Choroid plexus epithelial cell (primary cell): ENCODE results near the gene INAFM1.

Source experiments
- DNase-seq: peaks from one replicate; pipeline ENCODE4 v3.0.0-alpha.2; 2010; ENCODE audit warnings: low read depth
- H3K4me3 ChIP-seq: 2 replicates; pipeline ENCODE4 v1.5.1; 2011; ENCODE audit warnings: low read depth, mild to moderate bottlenecking, control low read depth, low read length, moderate library complexity
- TF ChIP-seq, protein P1 (sequence below): conservative IDR thresholded peaks from 2 replicates; pipeline ENCODE4 v1.5.1; 2011; ENCODE audit warnings: low read depth, mild to moderate bottlenecking, control low read depth, inconsistent platforms, low read length, moderate library complexity

INAFM1 gene

DNA sequence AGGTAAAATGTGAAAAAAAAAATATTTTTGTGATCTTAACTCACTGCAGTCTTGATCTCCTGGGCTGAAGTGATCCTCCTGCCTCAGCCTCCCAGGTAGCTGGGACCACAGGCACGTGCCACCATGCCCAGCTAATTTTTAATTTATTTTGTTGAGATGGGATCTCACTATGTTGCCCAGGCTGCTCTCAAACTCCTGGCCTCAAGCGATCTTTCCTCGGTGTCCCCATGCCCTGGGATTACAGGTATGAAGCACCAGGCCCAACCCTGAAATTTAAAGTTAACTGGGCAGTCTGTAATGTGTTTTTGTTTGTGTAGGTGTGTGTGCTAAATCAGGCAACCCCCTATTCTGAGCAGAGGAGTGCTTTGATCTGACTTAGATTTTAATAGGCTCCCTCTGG, 31.6 kb downstream of the INAFM1 start:
- no peak for DNase-seq
- no peak overlapping the region for H3K4me3 ChIP-seq
- TF ChIP-seq, protein P1, sequence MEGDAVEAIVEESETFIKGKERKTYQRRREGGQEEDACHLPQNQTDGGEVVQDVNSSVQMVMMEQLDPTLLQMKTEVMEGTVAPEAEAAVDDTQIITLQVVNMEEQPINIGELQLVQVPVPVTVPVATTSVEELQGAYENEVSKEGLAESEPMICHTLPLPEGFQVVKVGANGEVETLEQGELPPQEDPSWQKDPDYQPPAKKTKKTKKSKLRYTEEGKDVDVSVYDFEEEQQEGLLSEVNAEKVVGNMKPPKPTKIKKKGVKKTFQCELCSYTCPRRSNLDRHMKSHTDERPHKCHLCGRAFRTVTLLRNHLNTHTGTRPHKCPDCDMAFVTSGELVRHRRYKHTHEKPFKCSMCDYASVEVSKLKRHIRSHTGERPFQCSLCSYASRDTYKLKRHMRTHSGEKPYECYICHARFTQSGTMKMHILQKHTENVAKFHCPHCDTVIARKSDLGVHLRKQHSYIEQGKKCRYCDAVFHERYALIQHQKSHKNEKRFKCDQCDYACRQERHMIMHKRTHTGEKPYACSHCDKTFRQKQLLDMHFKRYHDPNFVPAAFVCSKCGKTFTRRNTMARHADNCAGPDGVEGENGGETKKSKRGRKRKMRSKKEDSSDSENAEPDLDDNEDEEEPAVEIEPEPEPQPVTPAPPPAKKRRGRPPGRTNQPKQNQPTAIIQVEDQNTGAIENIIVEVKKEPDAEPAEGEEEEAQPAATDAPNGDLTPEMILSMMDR = no peak

DNA sequence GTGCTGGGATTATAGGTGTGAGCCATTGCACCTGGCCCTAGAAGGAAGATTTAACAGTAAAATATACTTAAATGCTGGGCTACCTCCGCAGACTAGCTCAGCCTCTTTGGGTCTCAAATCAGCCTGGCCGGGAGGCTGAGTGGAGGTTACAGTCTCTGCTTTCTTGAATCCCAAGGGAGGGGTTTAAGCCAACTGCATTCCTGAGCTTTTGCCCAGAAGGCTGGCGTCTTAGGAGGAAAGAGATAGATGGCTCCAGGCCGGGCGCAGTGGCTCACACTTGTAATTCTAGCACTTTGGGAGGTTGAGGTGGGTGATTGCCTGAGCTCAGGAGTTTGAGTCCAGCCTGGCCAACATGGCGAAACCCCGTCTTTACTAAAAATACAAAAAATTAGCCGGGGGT, 34.4 kb downstream of the INAFM1 start:
- TF ChIP-seq, protein P1 = no peak
- no peak overlapping the region for H3K4me3 ChIP-seq
- DNase-seq = no peak

DNA sequence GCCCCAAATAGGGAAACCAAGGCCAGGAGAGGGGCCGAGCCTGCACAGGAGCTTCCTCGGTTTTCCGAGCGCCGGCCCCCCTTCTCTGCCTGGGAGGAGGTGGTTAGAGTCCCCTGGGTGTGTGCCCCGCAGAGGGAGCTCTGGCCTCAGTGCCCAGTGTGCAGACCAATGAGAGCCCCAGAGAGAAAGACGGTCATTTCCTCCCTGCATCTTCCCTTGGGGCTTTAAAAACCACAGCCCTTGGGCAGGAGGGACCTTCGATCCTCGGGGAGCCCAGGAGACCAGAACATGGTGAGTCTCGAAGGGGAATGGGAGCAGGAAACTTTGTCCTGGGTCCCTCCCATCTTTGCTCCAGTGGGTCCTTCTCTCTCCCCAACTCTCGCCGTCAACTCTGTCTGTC, 34.9 kb downstream of the INAFM1 start, which contains the start of gene C5AR1:
Gene C5AR1 (plus strand): TSS at position 254 of the 400 bp plus-strand sequence. CDS start 35 bp downstream, at position 289.
- no peak for DNase-seq
- no peak within 1 kb of the TSS for H3K4me3 ChIP-seq
- TF ChIP-seq, protein P1 = no peak

DNA sequence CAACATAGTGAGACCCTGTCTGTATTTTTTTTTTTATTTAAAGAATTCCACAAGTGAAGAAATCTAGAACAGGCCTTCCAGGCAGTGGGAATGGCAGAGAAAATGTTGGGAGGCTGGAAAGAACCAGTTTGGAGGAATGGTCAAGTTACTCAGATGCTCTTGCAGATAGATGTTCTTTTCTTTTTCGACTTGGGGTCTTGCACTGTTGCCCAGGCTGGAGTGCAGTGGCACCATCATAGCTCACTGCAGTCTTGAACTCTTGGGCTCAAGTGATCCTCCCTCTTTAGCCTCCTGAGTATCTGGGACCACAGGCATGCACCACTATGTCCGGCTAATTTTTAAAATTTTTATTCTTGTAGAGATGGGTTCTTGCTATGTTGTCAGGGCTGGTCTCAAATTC, 35.6 kb downstream of the INAFM1 start:
- DNase-seq = no peak
- TF ChIP-seq, protein P1 = no peak
- H3K4me3 ChIP-seq = no peak overlapping the region

DNA sequence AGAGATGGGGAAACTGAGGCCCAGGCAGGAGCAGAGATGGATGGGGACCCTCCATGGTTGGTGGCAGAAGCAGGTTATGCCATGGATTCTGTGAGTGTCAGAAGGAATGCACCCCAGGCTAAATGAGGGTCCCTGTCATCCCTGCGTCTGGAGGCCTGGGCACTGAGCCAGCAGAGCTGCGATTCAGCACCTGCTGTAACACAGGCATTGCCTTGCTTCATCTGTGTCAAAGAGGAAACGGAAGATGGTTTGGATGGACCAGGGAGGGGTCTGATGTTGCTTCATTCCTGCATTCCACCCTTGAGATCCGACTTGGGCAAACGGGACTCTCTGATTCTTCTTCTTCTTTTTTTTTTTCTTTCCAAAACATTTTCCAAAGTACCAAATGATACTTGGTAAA, 36.1 kb downstream of the INAFM1 start:
- no peak overlapping the region for H3K4me3 ChIP-seq
- TF ChIP-seq, protein P1 = no peak
- DNase-seq = peak; percentile 62

DNA sequence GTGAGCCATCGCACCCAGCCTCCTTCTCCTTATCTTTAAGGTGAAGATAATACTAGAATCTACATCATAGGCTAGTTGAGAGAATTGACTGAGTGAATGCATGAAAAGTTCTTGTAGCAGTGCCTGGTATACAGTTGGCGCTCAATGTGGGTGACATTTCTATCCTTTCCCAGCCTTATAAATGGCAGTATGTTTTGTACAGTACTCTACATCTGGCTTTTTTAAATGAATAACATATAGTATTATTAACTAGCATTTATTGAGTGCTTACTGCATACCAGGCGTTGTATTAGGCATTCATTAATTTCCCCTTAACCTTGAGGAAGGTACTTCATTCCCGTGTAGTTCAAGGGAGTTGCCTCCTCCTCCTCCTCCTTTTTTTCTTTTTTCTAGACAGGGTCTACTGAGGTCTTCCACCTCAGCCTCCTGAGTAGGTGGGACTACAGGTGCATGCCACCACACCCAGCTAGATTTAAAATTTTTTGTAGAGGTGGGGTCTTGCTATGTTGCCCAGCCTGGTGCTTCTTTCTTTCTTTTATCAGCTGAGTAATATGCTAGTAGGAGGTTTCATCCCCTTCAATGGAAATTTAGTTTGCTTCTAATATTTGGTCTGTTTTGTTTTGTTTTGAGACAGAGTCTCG, 37.8 kb downstream of the INAFM1 start:
- TF ChIP-seq, protein P1 = no peak
- no peak for DNase-seq
- H3K4me3 ChIP-seq = no peak overlapping the region

DNA sequence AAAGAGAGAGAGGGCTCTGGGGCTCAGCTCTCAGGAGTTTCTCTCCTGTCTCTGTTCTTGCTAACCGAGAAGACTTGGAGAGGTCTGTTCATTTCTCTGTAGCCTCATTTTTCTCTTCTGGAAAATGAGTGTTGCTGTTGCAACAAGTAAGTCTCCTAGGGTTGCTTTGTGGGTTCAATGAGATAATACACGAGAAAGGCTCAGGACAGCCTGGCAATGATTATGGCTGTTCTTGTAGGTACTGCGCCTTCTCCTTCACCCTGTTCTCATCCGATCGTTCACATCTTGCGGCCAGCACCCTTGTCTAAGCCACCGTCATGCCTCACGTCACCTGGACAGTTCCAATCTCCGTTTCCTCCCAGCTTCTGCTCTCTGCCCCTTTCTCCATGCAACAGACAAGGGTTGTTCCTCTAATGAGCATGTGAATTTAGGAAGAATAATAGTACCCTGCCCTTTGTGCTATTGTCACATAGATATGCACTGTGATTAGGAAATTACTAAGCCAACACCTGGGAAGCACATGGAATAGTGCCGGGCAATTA, 39.1 kb downstream of the INAFM1 start:
- no peak overlapping the region for H3K4me3 ChIP-seq
- TF ChIP-seq, protein P1 = no peak
- peak; percentile 20 for DNase-seq
